B cell (primary cell): ENCODE measurements around the gene NCS1. TPM values are rescaled to one million over a fixed set of nuclear protein-coding genes. Genes with fewer than 3 reads are reported as not detected.

Source experiments
- ATAC-seq: fragments of 200-7000 bp; cut with Tn5 transposase; one replicate; pipeline ENCODE4 v1.10.0; 2021; ENCODE audit warnings: low read depth, mild to moderate bottlenecking, moderate number of reproducible peaks, moderate library complexity
- CTCF ChIA-PET: fragments of 350-600 bp; sonication (Branson Sonifier 250); formaldehyde crosslinking; loops from one replicate; lab custom pipeline; 2021; ENCODE audit warnings: antibody characterized with exemption, inconsistent platforms; lab: Charles Lee
- POLR2A ChIA-PET: fragments of 350-600 bp; sonication (Branson Sonifier 250); formaldehyde crosslinking; loops from one replicate; lab custom pipeline; 2021; ENCODE audit warnings: antibody characterized with exemption; lab: Charles Lee
- DNase-seq: peaks from one replicate; pipeline ENCODE4 v3.0.0; 2013
- H2AFZ ChIP-seq: 2 replicates; pipeline ENCODE4 v1.6.1; 2012; ENCODE audit warnings: mild to moderate bottlenecking, low read depth, low read length; ENCODE audit not compliant: insufficient read depth, poor library complexity, severe bottlenecking
- H3K27ac ChIP-seq, 2 donors: 1 replicate in 1 of 2; 2 replicates in 1 of 2; pipeline ENCODE4 v1.5.1; 2012 to 2013; ENCODE audit warnings: low read length in 2 of 2, mild to moderate bottlenecking in 2 of 2, moderate library complexity in 1 of 2
- H3K27me3 ChIP-seq, 4 experiments: fragments of 200-600 bp in 1 of 4; sonication (generic) in 1 of 4; replicated peaks in 1 of 4; 1 replicate in 2 of 4; 2 replicates in 2 of 4; pipeline versions ENCODE4 v1.6.1 to v1.7.0; 2013 to 2016; ENCODE audit warnings: low read length in 3 of 4, mild to moderate bottlenecking in 2 of 4, mixed read lengths in 1 of 4, moderate library complexity in 1 of 4; ENCODE audit not compliant: insufficient read depth in 4 of 4, control insufficient read depth in 3 of 4; ENCODE audit errors: control extremely low read depth in 1 of 4
- H3K36me3 ChIP-seq, 2 experiments: replicated peaks in 1 of 2; 1 replicate in 1 of 2; 2 replicates in 1 of 2; pipeline versions ENCODE4 v1.6.1 to v1.7.1; 2013; ENCODE audit warnings: low read length in 1 of 2; ENCODE audit not compliant: insufficient read depth in 2 of 2, control insufficient read depth in 1 of 2; ENCODE audit errors: control extremely low read depth in 1 of 2, extremely low read depth in 1 of 2
- H3K4me1 ChIP-seq, 2 donors: fragments of 200-600 bp in 1 of 2; sonication (generic) in 1 of 2; 1 replicate in 1 of 2; 2 replicates in 1 of 2; pipeline versions ENCODE4 v1.5.1 to v1.6.1; 2013 to 2017; ENCODE audit warnings: low read length in 2 of 2; ENCODE audit not compliant: control insufficient read depth in 2 of 2, insufficient read depth in 2 of 2
- H3K4me2 ChIP-seq: replicated peaks from 2 replicates; pipeline ENCODE3; 2012; ENCODE audit warnings: mild to moderate bottlenecking, low read depth, low read length; ENCODE audit not compliant: poor library complexity, severe bottlenecking
- H3K4me3 ChIP-seq, 5 experiments: fragments of 200-600 bp in 1 of 5; sonication (generic) in 1 of 5; 1 replicate in 3 of 5; 2 replicates in 2 of 5; pipeline versions ENCODE4 v1.5.1 to v1.7.0; 2011 to 2016; ENCODE audit warnings: low read length in 4 of 5, mild to moderate bottlenecking in 4 of 5, low read depth in 2 of 5, control low read depth in 1 of 5, moderate library complexity in 1 of 5; ENCODE audit not compliant: insufficient read depth in 1 of 5; ENCODE audit errors: control extremely low read depth in 1 of 5, extremely low read depth in 1 of 5
- H3K79me2 ChIP-seq: fragments of 200-600 bp; sonication (generic); one replicate; pipeline ENCODE4 v1.6.0; 2016; ENCODE audit warnings: low read length; ENCODE audit not compliant: control insufficient read depth, insufficient read depth
- H3K9ac ChIP-seq: fragments of 200-600 bp; sonication (generic); 2 replicates; pipeline ENCODE4 v1.6.1; 2017; ENCODE audit warnings: mild to moderate bottlenecking, low read length, moderate library complexity
- H3K9me3 ChIP-seq, 3 donors: one replicate each; pipeline versions ENCODE4 v1.6.1 to v1.7.1; 2013; ENCODE audit warnings: low read length in 2 of 3; ENCODE audit not compliant: control insufficient read depth in 2 of 3, insufficient read depth in 1 of 3; ENCODE audit errors: control extremely low read depth in 1 of 3
- H4K20me1 ChIP-seq: 2 replicates; pipeline ENCODE4 v1.6.0; 2012; ENCODE audit warnings: mild to moderate bottlenecking, low read length; ENCODE audit not compliant: insufficient read depth, control insufficient read depth, poor library complexity, severe bottlenecking
- H3K27ac Mint-ChIP-seq: one replicate; pipeline ENCODE4 v1.8.0; 2021; ENCODE audit warnings: mixed read lengths
- H3K27me3 Mint-ChIP-seq: one replicate; pipeline ENCODE4 v1.8.0; 2021; ENCODE audit warnings: mixed read lengths
- H3K4me1 Mint-ChIP-seq: one replicate; pipeline ENCODE4 v1.8.0; 2021; ENCODE audit warnings: mixed read lengths
- H3K4me3 Mint-ChIP-seq: one replicate; pipeline ENCODE4 v1.8.0; 2021; ENCODE audit warnings: mixed read lengths
- H3K9me3 Mint-ChIP-seq: one replicate; pipeline ENCODE4 v1.8.0; 2022; ENCODE audit warnings: mixed read lengths; ENCODE audit not compliant: insufficient read depth
- WGBS: methylation state at CpG from one replicate; pipeline ENCODE4 v1.1.5; 2013; ENCODE audit warnings: missing lambda C conversion rate; ENCODE audit not compliant: insufficient coverage; 5-methylcytosine and 5-hydroxymethylcytosine counted together
- intact Hi-C: fragments of 100-400 bp; cut with micrococcal nuclease; formaldehyde crosslinking; loops from one replicate; pipeline ENCODE4 v1.10.0; 2022
- polyA plus RNA-seq: library from polyadenylated mRNA; depleted of rRNA; stranded (reverse); fragments of >200 nt; gene quantifications from 2 replicates; pipeline ENCODE4 v1.2.3, GENCODE V29; 2012
- total RNA-seq, 2 donors: library from RNA; stranded (reverse); fragments of 120-200 nt in 1 of 2; gene quantifications; 1 replicate in 1 of 2; 2 replicates in 1 of 2; pipeline versions ENCODE4 v1.2.3 to v1.2.4, GENCODE V29; 2013 to 2022
- TF ChIP-seq, protein P1 (sequence below): fragments of 200-600 bp; IDR thresholded peaks from one replicate; pipeline ENCODE4 v1.8.0; 2022; ENCODE audit warnings: antibody characterized with exemption, mild to moderate bottlenecking

NCS1 gene
- total and polyA plus RNA-seq, 2 donors (not counting 1 experiment from before 2014, with no cell fraction given), result 0.39 TPM; not detected in 1

GRCh38 chr9:130124085-130124860 lies 47.9 kb upstream of the NCS1 start:
- H3K4me2 ChIP-seq, result no peak overlapping the region
- H3K27me3 ChIP-seq, result no peaks in the 10 kb centered on the region

More at GRCh38 chr9:130124085-130124860, 47.9 kb upstream of the NCS1 start:
- POLR2A ChIA-PET, result interaction anchor here (0.7 kb wide), 1 partner anchor 399 kb away, joined by 3 read pairs; no protein-coding TSS in a partner anchor
- Mint-ChIP-seq H3K27me3 (no peaks in the 10 kb centered on the region), H3K4me1 (peaks cover 37% of the 10 kb centered on the region), H3K4me3 (no peak overlapping the region), H3K9me3 (no peaks in the 10 kb centered on the region), H3K27ac (no peak overlapping the region)
- no peak for DNase-seq
- WGBS, result 93% methylated on average over 3 of the region's 7 CpGs
- CTCF ChIA-PET, result interaction anchor here (1.2 to 2.2 kb wide), 3 partner anchors 12 to 118 kb away, joined by 4 to 10 read pairs (median 4); no protein-coding TSS in a partner anchor
- Histone ChIP-seq H4K20me1 (peaks cover 6% of the 10 kb centered on the region), H3K4me3 (no peak overlapping the region), H3K36me3 (peaks cover 0 to 14% of the 10 kb centered on the region in 2 experiments), H3K9ac (no peak overlapping the region), H3K9me3 (no peaks in the 10 kb centered on the region), H3K27ac (no peak overlapping the region), H3K4me1 (peaks cover 26 to 31% of the 10 kb centered on the region in 2 donors), H2AFZ (no peak overlapping the region), H3K79me2 (no peaks in the 10 kb centered on the region)
- no peak for ATAC-seq
- intact Hi-C loops, result no loop called here
- TF ChIP-seq, protein P1, sequence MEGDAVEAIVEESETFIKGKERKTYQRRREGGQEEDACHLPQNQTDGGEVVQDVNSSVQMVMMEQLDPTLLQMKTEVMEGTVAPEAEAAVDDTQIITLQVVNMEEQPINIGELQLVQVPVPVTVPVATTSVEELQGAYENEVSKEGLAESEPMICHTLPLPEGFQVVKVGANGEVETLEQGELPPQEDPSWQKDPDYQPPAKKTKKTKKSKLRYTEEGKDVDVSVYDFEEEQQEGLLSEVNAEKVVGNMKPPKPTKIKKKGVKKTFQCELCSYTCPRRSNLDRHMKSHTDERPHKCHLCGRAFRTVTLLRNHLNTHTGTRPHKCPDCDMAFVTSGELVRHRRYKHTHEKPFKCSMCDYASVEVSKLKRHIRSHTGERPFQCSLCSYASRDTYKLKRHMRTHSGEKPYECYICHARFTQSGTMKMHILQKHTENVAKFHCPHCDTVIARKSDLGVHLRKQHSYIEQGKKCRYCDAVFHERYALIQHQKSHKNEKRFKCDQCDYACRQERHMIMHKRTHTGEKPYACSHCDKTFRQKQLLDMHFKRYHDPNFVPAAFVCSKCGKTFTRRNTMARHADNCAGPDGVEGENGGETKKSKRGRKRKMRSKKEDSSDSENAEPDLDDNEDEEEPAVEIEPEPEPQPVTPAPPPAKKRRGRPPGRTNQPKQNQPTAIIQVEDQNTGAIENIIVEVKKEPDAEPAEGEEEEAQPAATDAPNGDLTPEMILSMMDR, result no peak
